GM11168 (cell line): Measurements from ENCODE around the gene SRSF2.
"Not testable (repeated sequence)": the region's sequence is repeated elsewhere in the genome, so short reads cannot be mapped to it uniquely, and the experiment has no call there.

ENCODE experiments used
- in situ Hi-C: fragments of 300-500 bp; cut with MboI; formaldehyde crosslinking; loops from one replicate; pipeline ENCODE4 v1.12.0; 2022; ENCODE audit warnings: low sequenced_read_pairs; ENCODE audit not compliant: unreplicated experiment

The SRSF2 gene

GRCh38 chr17:76739568-76740115 lies 2.5 kb upstream of the SRSF2 start:
- in situ Hi-C loops = not testable (repeated sequence)

- in situ Hi-C loops = no loop called here
Observed at GRCh38 chr17:76738468-76738850, 1.3 kb upstream of the SRSF2 start.

- in situ Hi-C loops = no loop called here
Observed at GRCh38 chr17:76737676-76738467, 741 bp upstream of the SRSF2 start, which contains the start of gene MFSD11. TSS of gene MFSD11 (plus strand) at chr17:76738119. CDS start at chr17:76738353, 234 bp downstream.

GRCh38 chr17:76736349-76737081 lies 616 bp downstream of the SRSF2 start:
- in situ Hi-C loops = no loop called here

- in situ Hi-C loops = no loop called here
Observed at GRCh38 chr17:76735586-76736348, 1.4 kb downstream of the SRSF2 start.

GRCh38 chr17:76735006-76735405 lies 2.1 kb downstream of the SRSF2 start:
- in situ Hi-C loops = no loop called here

- in situ Hi-C loops = no loop called here
Observed at GRCh38 chr17:76734080-76734840, 2.9 kb downstream of the SRSF2 start.

GRCh38 chr17:76733618-76733957 lies 3.5 kb downstream of the SRSF2 start:
- in situ Hi-C loops = no loop called here

- in situ Hi-C loops = no loop called here
Observed at GRCh38 chr17:76732734-76733617, 4.2 kb downstream of the SRSF2 start.

GRCh38 chr17:76731800-76732733 lies 5.1 kb downstream of the SRSF2 start:
- in situ Hi-C loops = not testable (repeated sequence)

GRCh38 chr17:76727745-76728456 lies 9.2 kb downstream of the SRSF2 start:
- in situ Hi-C loops = no loop called here

GRCh38 chr17:76726776-76727718 lies 10.1 kb downstream of the SRSF2 start, which contains the start of gene METTL23:
TSS of gene METTL23 (plus strand) at chr17:76726839. CDS start at chr17:76729711, 2,872 bp downstream.
- in situ Hi-C loops = no loop called here

- in situ Hi-C loops = no loop called here
Observed at GRCh38 chr17:76726231-76726775, 10.8 kb downstream of the SRSF2 start, which contains the start of gene JMJD6. TSS of gene JMJD6 (minus strand) at chr17:76726606. CDS start at chr17:76726475, 131 bp downstream.

GRCh38 chr17:76725580-76726230 lies 11.4 kb downstream of the SRSF2 start:
- in situ Hi-C loops = no loop called here

- in situ Hi-C loops = no loop called here
Observed at GRCh38 chr17:76723812-76724211, 13.3 kb downstream of the SRSF2 start.
